ENCODE results near the gene PGR.
"Not testable (repeated sequence)": the region's sequence is repeated elsewhere in the genome, so short reads cannot be mapped to it uniquely, and the experiment has no call there.

PGR gene

DNA sequence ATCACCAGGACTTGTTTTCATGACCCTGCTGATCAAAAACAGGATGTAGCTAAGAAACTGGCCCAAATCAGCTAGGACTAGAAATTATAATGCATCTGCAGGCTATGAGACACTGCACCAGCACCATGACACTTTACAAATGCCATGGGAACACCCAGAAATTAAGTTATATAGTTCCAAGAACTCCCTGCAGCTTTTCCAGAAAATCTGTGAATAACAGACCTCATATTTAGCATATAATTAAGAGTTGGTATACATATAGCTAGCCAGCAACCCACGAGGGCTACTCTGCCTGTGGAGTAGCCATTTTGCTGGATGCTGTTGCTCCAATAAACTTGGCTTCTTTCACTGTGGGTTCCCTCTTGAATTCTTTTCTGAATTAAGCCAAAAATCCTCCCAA is 101.0 kb downstream of the PGR start:
- TF ChIP-seq Cebpa-rat (IDR thresholded peaks at IDR 0.05) = no peak
- Histone ChIP-seq H3K9ac (no peak overlapping the region), H3K27ac (no peak overlapping the region), H4K20me1 (no peaks in the 10 kb centered on the region), H3K4me3 (no peak overlapping the region), H3K36me3 (no peaks in the 10 kb centered on the region), H3K9me3 (replicated peaks in 1 of 11) (no peaks in the 10 kb centered on the region), H3K4me1 (peaks cover 0 to 13% (median 0%) of the 10 kb centered on the region in 10 experiments; a peak in 3 of 20 replicates), H3K4me2 (no peak overlapping the region), H3K27me3 (no peaks in the 10 kb centered on the region)

DNA sequence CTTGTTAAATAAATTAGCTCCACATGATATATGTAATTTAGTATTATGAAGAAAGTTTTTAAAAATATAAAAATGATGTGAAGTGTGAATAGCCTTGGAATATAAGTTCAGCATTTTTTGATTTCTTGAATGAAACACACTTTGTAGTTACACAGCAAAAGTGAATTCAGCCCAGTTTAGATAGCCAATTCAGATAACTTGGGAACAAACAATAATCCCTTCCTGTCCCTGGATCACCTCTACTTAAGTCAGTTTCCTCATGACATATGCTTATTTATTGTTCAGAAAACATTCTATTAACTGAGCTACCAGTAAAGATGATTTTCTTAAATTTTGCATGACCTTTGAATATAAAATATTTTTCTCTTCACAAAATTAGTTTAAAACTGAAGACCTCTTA is 107.4 kb downstream of the PGR start:
- no peaks in the 10 kb centered on the region for H3K4me1 ChIP-seq
- H3K9ac ChIP-seq = no peak overlapping the region
- H3K4me3 ChIP-seq = no peak overlapping the region
- TF ChIP-seq Cebpa-rat (IDR thresholded peaks at IDR 0.05) = no peak
- no peaks in the 10 kb centered on the region for H3K9me3 ChIP-seq (replicated peaks in 1 of 11)
- no peak overlapping the region for H3K27ac ChIP-seq
- H3K36me3 ChIP-seq = no peaks in the 10 kb centered on the region
- H3K27me3 ChIP-seq = no peaks in the 10 kb centered on the region
- no peaks in the 10 kb centered on the region for H4K20me1 ChIP-seq
- H3K4me2 ChIP-seq = no peak overlapping the region

DNA sequence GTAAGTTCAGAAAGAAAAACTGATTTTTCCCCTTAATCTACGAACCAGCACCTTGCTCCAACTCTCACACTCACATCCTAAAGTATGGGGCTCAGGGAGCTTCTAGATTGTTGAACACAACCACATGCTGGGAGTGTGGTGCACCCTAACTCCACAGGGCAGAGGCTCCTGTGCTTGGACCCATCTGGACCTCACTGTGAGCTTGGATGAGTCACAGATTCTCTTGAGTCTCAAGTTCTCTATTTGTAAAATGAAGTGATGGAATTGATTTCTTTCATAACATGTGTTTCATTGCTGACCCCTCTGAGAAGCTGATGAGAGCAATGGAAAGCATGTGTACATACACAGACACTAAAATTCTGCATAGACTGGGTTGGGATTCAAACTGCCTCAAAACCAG is 109.7 kb downstream of the PGR start:
- Histone ChIP-seq H4K20me1 (no peaks in the 10 kb centered on the region), H3K27me3 (no peaks in the 10 kb centered on the region), H3K27ac (no peak overlapping the region), H3K4me2 (no peak overlapping the region), H3K4me1 (no peaks in the 10 kb centered on the region), H3K36me3 (no peaks in the 10 kb centered on the region), H3K9ac (no peak overlapping the region), H3K4me3 (no peak overlapping the region), H3K9me3 (replicated peaks in 1 of 11) (no peaks in the 10 kb centered on the region)
- TF ChIP-seq Cebpa-rat (IDR thresholded peaks at IDR 0.05) = no peak

DNA sequence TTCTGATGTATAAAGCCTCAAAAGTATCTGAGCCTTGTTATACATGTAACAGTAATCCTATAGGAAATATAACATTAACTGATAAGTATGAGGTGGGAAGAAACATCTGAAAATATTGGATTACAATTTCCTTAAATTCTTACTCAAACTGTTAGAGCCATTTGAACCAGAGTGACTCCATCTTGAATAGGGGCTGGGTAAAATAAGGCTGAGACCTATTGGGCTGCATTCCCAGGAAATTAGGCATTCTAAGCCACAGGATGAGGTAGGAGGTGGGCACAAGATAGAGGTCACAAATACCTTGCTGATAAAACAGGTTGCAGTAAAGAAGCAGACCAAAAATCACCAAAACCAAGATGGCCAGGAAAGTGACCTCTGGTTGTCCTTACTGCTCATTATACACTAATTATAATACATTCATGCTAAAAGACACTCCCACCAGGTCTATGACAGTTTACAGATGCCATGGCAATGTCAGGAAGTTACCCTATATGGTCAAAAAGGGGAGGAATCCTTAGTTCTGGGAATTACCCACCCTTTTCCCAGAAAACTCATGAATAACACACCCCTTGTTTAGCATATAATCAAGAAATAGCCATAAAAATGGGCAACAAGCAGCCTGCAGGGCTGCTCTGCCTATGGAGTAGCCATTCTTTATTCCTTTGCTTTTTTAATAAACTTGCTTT is 114.9 kb downstream of the PGR start:
- no peaks in the 10 kb centered on the region for H3K36me3 ChIP-seq
- TF ChIP-seq Cebpa-rat (IDR thresholded peaks at IDR 0.05) = no peak
- H3K27me3 ChIP-seq = no peaks in the 10 kb centered on the region
- no peaks in the 10 kb centered on the region for H3K9me3 ChIP-seq (replicated peaks in 1 of 11)
- H3K4me2 ChIP-seq = no peak overlapping the region
- H3K9ac ChIP-seq = no peak overlapping the region
- no peaks in the 10 kb centered on the region for H4K20me1 ChIP-seq
- H3K4me1 ChIP-seq = peaks cover 0 to 6% (median 0%) of the 10 kb centered on the region in 10 experiments; a peak in 6 of 20 replicates
- H3K27ac ChIP-seq = no peak overlapping the region
- H3K4me3 ChIP-seq = no peak overlapping the region

DNA sequence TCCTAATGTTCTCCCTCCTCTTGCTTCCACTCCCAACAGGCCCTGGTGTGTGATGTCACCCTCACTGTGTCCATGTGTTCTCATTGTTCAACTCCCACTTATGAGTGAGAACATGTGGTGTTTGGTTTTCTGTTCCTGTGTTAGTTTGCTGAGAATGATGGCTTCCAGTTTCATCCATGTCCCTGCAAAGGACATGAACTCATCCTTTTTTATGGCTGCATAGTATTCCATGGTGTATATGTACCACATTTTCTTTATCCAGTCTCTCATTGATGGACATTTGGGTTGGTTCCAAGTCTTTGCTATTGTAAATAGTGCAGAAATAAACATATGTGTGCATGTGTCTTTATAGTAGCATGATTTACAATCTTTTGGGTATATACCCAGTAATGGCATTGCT is 115.9 kb downstream of the PGR start:
- peaks cover 0 to 17% (median 0%) of the 10 kb centered on the region in 10 experiments; a peak in 9 of 20 replicates for H3K4me1 ChIP-seq
- not testable (repeated sequence) for H3K36me3 ChIP-seq; H3K4me3 ChIP-seq; H3K27me3 ChIP-seq; H3K4me2 ChIP-seq; H4K20me1 ChIP-seq; H3K27ac ChIP-seq; H3K9me3 ChIP-seq (replicated peaks in 1 of 11); H3K9ac ChIP-seq

DNA sequence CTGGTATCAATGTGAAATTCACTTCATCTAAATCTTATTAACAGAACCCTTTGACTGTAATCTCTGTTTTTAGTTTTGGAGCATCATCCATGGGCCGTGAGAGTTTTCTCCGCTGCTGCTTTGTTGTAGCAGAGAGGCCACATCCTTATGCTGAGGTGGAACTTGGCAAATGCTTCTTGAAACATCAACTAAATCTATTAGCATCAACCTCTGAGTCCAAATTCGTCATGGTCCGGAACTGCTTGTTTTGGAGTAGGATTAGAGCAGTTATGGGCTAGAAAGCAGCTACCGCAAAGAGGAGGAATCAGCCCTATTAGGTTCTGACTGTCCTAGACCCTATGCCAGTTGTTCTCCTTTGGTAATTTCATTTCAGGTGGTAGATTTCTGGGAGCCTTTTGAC is 117.7 kb downstream of the PGR start:
- peaks cover 0 to 18% (median 0%) of the 10 kb centered on the region in 10 experiments; a peak in 9 of 20 replicates for H3K4me1 ChIP-seq
- TF ChIP-seq Cebpa-rat (IDR thresholded peaks at IDR 0.05) = no peak
- no peaks in the 10 kb centered on the region for H3K36me3 ChIP-seq
- H3K27ac ChIP-seq = no peak overlapping the region
- no peak overlapping the region for H3K4me2 ChIP-seq
- H3K9me3 ChIP-seq (replicated peaks in 1 of 11) = no peaks in the 10 kb centered on the region
- no peak overlapping the region for H3K4me3 ChIP-seq
- H3K9ac ChIP-seq = no peak overlapping the region
- H4K20me1 ChIP-seq = no peaks in the 10 kb centered on the region
- H3K27me3 ChIP-seq = no peaks in the 10 kb centered on the region

DNA sequence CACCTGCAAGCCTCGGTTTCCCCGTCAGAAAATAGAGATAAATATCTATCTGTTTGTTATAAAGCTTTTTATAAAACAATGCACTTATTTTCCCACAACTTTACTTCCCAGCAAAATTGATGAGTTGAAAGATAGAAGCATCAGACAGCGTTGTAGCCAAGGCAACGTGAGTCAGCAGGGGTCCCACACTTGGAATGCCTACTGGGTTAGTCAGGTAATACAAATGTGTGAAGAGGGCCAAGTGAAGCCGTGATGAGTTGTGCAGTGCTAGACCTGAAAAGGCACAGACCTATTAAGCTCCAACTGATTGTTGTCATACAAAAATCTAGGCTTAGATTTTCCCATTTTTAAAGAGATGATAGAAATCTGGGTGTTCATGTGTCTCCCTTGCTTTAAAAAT is 118.7 kb downstream of the PGR start:
- peaks cover 0 to 18% (median 0%) of the 10 kb centered on the region in 10 experiments; a peak in 9 of 20 replicates for H3K4me1 ChIP-seq
- no peaks in the 10 kb centered on the region for H3K36me3 ChIP-seq
- no peak overlapping the region for H3K9ac ChIP-seq
- H3K9me3 ChIP-seq (replicated peaks in 1 of 11) = no peaks in the 10 kb centered on the region
- H3K27me3 ChIP-seq = no peaks in the 10 kb centered on the region
- H4K20me1 ChIP-seq = no peaks in the 10 kb centered on the region
- no peak overlapping the region for H3K27ac ChIP-seq
- no peak for TF ChIP-seq Cebpa-rat (IDR thresholded peaks at IDR 0.05)
- H3K4me2 ChIP-seq = no peak overlapping the region
- H3K4me3 ChIP-seq = no peak overlapping the region

DNA sequence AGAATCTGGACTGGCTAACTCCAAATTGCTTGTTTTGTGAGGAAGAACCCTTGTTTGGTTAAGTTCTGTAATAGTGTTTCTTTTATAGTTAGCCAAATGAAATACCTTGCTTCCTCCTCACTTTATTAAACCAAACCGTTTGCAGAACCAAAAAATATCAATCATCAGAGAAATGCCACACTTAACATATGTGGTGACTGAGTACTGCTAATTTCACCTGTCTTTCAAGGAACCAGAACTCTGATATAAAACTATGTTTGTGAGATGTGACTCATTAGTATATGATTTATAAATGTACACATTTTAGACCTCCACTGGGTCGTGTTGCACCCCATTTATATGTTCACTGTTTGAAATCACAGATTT is 119.9 kb downstream of the PGR start:
- Histone ChIP-seq H3K4me1 (peaks cover 0 to 18% (median 0%) of the 10 kb centered on the region in 10 experiments; a peak in 9 of 20 replicates), H3K36me3 (no peaks in the 10 kb centered on the region), H3K9ac (no peak overlapping the region), H3K27ac (peak overlapping the region in 2 of 11 experiments; percentile 24 to 27; a peak in 3 of 22 replicates), H4K20me1 (no peaks in the 10 kb centered on the region), H3K4me2 (peak overlapping the region in 4 of 11 experiments; percentile 33 to 62 (median 52); a peak in 7 of 22 replicates), H3K27me3 (no peaks in the 10 kb centered on the region), H3K4me3 (no peak overlapping the region), H3K9me3 (replicated peaks in 1 of 11) (no peaks in the 10 kb centered on the region)
- TF ChIP-seq Cebpa-rat (IDR thresholded peaks at IDR 0.05) = no peak

DNA sequence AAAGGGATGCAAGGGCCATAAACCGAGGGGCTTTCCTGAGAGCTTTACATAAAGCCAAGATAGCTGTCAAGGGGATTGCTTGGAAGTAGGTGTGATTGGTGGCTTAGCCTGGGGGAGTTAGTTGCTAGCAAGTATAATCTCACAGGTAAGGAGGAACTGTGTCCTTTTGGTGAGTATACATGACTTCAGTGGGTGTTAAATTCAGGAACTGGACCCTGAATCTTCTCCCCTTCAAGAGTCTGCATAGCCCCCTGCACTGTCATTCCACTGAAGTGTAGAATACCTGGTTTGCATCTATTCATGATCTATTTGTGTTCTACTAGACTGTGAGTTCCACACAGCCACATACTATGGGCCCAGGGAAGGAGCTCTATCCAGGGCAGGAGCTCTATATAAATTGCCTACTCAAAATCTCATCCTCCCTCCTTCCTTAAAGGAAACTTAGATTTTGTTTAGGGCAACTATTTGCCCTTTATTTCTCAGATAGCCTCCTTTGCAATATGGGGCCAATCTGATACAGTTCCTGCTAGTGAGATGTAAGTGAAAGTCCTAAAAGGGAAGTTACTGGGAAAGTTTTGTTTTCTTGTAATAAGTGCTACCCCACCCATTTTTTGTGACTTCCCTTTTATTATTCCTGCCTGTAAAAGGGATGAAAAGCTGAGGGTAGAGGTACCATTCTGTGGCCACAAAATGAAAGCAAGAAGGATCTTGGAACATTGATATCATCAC is 120.5 kb downstream of the PGR start:
- no peak for TF ChIP-seq Cebpa-rat (IDR thresholded peaks at IDR 0.05)

DNA sequence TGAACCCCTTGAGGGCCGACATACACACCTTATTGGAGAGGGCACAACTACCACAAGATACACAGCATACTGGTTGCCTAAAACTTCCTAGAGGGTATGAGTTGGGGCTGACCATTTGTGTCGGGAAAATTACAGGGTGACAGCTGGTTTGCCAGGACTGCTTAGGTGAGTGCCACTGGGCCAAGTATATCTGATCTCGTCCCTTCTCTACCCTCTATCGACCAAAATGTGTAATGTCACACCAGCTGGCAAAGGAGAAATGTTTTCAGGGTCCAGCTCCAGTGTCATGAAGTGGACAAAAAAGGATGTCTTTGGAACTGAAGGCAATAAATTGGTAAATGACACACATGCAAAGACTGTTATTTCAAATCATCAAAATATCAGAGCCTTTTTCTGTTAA is 126.1 kb downstream of the PGR start:
- Histone ChIP-seq H3K36me3 (no peaks in the 10 kb centered on the region), H3K27ac (no peak overlapping the region), H3K4me3 (no peak overlapping the region), H3K9ac (no peak overlapping the region), H4K20me1 (no peaks in the 10 kb centered on the region), H3K27me3 (no peaks in the 10 kb centered on the region), H3K4me2 (no peak overlapping the region), H3K4me1 (no peaks in the 10 kb centered on the region), H3K9me3 (replicated peaks in 1 of 11) (no peaks in the 10 kb centered on the region)
- TF ChIP-seq Cebpa-rat (IDR thresholded peaks at IDR 0.05) = no peak

More for the DNA sequence above, 120.5 kb downstream of the PGR start:
- Histone ChIP-seq H3K4me3 (no peak overlapping the region), H4K20me1 (no peaks in the 10 kb centered on the region), H3K9ac (no peak overlapping the region), H3K4me1 (peaks cover 0 to 18% (median 0%) of the 10 kb centered on the region in 10 experiments; a peak in 9 of 20 replicates), H3K27ac (peak overlapping the region in 2 of 11 experiments; percentile 24 to 27; a peak in 3 of 22 replicates), H3K27me3 (no peaks in the 10 kb centered on the region), H3K9me3 (replicated peaks in 1 of 11) (no peaks in the 10 kb centered on the region), H3K36me3 (no peaks in the 10 kb centered on the region), H3K4me2 (peak overlapping the region in 5 of 11 experiments; percentile 12 to 62 (median 51); a peak in 8 of 22 replicates)
